NCI-H2227 treated with DMSO at 0.1 percent for 48 hours (cell line): ENCODE measurements around the gene LPCAT3.
"Not testable (repeated sequence)": the region's sequence is repeated elsewhere in the genome, so short reads cannot be mapped to it uniquely, and the experiment has no call there.

Experiments
- DNase-seq: peaks from one replicate; lab custom pipeline; 2025; lab: John Stamatoyannopoulos, UW

LPCAT3 gene

GRCh38 chr12:7035463-7035862 lies 17.2 kb upstream of the LPCAT3 start:
- DNase-seq = no peak

GRCh38 chr12:7034464-7034863 lies 16.2 kb upstream of the LPCAT3 start:
- no peak for DNase-seq

GRCh38 chr12:7032990-7033389 lies 14.7 kb upstream of the LPCAT3 start:
- no peak for DNase-seq

GRCh38 chr12:7031306-7031705 lies 13.0 kb upstream of the LPCAT3 start:
- no peak for DNase-seq

- no peak for DNase-seq
Observed at GRCh38 chr12:7026854-7027253, 8.6 kb upstream of the LPCAT3 start.

GRCh38 chr12:7023114-7023513 lies 4.8 kb upstream of the LPCAT3 start:
- DNase-seq = no peak

- no peak for DNase-seq
Observed at GRCh38 chr12:7021956-7022355, 3.7 kb upstream of the LPCAT3 start.

- peak; percentile 78 for DNase-seq
Observed at GRCh38 chr12:7019043-7019569, 830 bp upstream of the LPCAT3 start.

- peak; percentile 55 for DNase-seq
Observed at GRCh38 chr12:7017870-7018349, 366 bp downstream of the LPCAT3 start.

- no peak for DNase-seq
Observed at GRCh38 chr12:7016958-7017571, 1.2 kb downstream of the LPCAT3 start.

- no peak for DNase-seq
Observed at GRCh38 chr12:7015555-7016370, 2.5 kb downstream of the LPCAT3 start.

- no peak for DNase-seq
Observed at GRCh38 chr12:7013101-7013500, 5.2 kb downstream of the LPCAT3 start.

- no peak for DNase-seq
Observed at GRCh38 chr12:7012024-7012607, 6.2 kb downstream of the LPCAT3 start.

- not testable (repeated sequence) for DNase-seq
Observed at GRCh38 chr12:7011398-7011797, 6.9 kb downstream of the LPCAT3 start.

- no peak for DNase-seq
Observed at GRCh38 chr12:7009512-7009911, 8.8 kb downstream of the LPCAT3 start.

GRCh38 chr12:7008864-7009263 lies 9.4 kb downstream of the LPCAT3 start:
- no peak for DNase-seq

GRCh38 chr12:7006639-7007038 lies 11.6 kb downstream of the LPCAT3 start:
- no peak for DNase-seq

GRCh38 chr12:7005311-7005710 lies 13.0 kb downstream of the LPCAT3 start:
- DNase-seq = no peak

GRCh38 chr12:7004840-7005239 lies 13.4 kb downstream of the LPCAT3 start:
- DNase-seq = no peak

GRCh38 chr12:7004287-7004803 lies 13.9 kb downstream of the LPCAT3 start:
- no peak for DNase-seq

GRCh38 chr12:7001921-7002591 lies 16.2 kb downstream of the LPCAT3 start:
- DNase-seq = no peak
